Gastroesophageal sphincter (tissue), 3 donors: Measurements from ENCODE around the gene ZNF444.

Experiments used
- CTCF ChIP-seq, 4 experiments: fragments of 200-600 bp in 2 of 4; fragments of 450-650 bp in 2 of 4; sonication (generic) in 1 of 4; IDR thresholded peaks; one replicate each; pipeline ENCODE4 v1.5.1; 2017 to 2019; ENCODE audit warnings: antibody characterized with exemption in 4 of 4, mild to moderate bottlenecking in 2 of 4, moderate library complexity in 2 of 4
- POLR2AphosphoS5 ChIP-seq: sonication (generic); formaldehyde crosslinking; IDR thresholded peaks from one replicate; pipeline ENCODE4 v1.6.1; 2017; ENCODE audit warnings: antibody characterized with exemption

- no peak for TF ChIP-seq POLR2AphosphoS5
- no peak for TF ChIP-seq CTCF (IDR thresholded peaks at IDR 0.05)
Measured at GRCh38 chr19:56106993-56107392, 34.1 kb upstream of the ZNF444 start.
